NT2/D1 (cell line): ENCODE results near the gene PTX4.

ENCODE experiments used
- SUZ12 ChIP-seq: IDR thresholded peaks from 2 replicates; pipeline ENCODE4 v1.6.1; 2011; ENCODE audit not compliant: insufficient read length, insufficient read depth; ENCODE audit errors: extremely low read depth
- YY1 ChIP-seq: IDR thresholded peaks from 2 replicates; pipeline ENCODE4 v1.6.1; 2011; ENCODE audit not compliant: insufficient read length, insufficient read depth
- ZNF274 ChIP-seq: IDR thresholded peaks from 2 replicates; pipeline ENCODE4 v1.6.1; 2011; ENCODE audit warnings: mild to moderate bottlenecking, low read depth, low read length

DNA sequence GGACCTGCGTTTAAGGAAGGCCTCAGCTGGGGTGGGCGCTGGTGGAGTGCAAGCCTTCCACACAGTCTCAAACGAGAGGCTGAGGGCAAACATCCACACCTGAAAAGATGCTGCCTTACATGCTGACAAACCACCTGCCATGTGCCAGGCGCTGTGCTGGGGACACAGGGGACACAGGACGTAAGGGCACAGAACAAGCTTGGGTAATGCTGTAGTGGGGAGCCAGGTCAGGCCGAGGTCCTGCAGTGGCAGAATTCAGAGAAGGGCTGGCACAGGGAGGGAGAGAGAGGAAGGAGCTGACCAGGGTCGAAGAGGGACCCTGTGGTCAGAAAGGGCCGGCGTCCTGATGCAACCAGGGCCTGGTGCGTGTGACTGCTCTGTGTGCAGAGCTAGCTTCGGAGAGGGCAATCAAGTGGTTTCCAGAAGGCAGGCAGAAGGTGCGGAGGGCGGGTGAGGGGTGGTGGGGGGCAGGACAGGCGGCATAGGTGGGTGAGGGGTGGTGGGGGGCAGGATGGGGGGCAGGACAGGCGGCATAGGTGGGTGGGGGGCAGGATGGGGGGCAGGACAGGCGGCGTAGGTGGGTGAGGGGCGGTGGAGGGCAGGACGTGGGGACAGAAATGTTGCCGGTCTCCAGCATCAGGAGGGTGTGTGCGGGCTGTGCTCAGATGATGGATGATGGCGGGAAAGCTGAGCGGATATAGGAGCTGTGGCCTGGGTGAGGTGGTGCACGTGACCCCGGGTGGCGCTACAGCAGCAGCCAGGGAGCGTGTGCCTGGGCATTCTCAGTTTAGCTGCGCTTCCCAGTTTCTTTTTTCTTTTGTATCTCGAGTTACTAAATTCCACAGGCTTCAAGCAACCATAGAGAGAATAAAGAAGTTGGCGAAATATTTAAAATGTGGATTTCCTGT lies 23.2 kb upstream of the PTX4 start:
- TF ChIP-seq SUZ12 (no peak), YY1 (no peak), ZNF274 (no peak)
